Naive B cell (primary cell): ENCODE results near the gene SGK1. TPM values are rescaled to one million over a fixed set of nuclear protein-coding genes. Genes with fewer than 3 reads are reported as not detected.
"Not testable (repeated sequence)": the region's sequence is repeated elsewhere in the genome, so short reads cannot be mapped to it uniquely, and the experiment has no call there.

Experiments used
- ATAC-seq, 2 donors: fragments of 150-1000 bp; cut with Tn5 transposase; 2 replicates each; pipeline ENCODE4 v1.10.0; 2021; ENCODE audit warnings: low read depth in 2 of 2, mild to moderate bottlenecking in 2 of 2, moderate library complexity in 2 of 2
- DNase-seq: peaks from one replicate; pipeline ENCODE4 v3.0.0; 2022
- H3K27ac Mint-ChIP-seq, 6 donors: one replicate each; pipeline ENCODE4 v1.8.0; 2020 to 2022; ENCODE audit warnings: mild to moderate bottlenecking in 6 of 6, mixed read lengths in 6 of 6, moderate library complexity in 5 of 6, inconsistent platforms in 2 of 6
- H3K27me3 Mint-ChIP-seq, 3 donors: one replicate each; pipeline ENCODE4 v1.8.0; 2021 to 2022; ENCODE audit warnings: mixed read lengths in 3 of 3, mild to moderate bottlenecking in 1 of 3
- H3K36me3 Mint-ChIP-seq, 2 donors: one replicate each; pipeline ENCODE4 v1.8.0; 2020 to 2022; ENCODE audit warnings: mixed read lengths in 2 of 2, inconsistent platforms in 1 of 2, mild to moderate bottlenecking in 1 of 2
- H3K4me1 Mint-ChIP-seq, 3 donors: one replicate each; pipeline ENCODE4 v1.8.0; 2020 to 2022; ENCODE audit warnings: mixed read lengths in 3 of 3, inconsistent platforms in 1 of 3, mild to moderate bottlenecking in 1 of 3, moderate library complexity in 1 of 3
- H3K4me3 Mint-ChIP-seq, 8 donors: one replicate each; pipeline ENCODE4 v1.8.0; 2020 to 2022; ENCODE audit warnings: mild to moderate bottlenecking in 8 of 8, mixed read lengths in 8 of 8, moderate library complexity in 8 of 8, inconsistent platforms in 2 of 8
- H3K9me3 Mint-ChIP-seq, 7 donors: one replicate each; pipeline ENCODE4 v1.8.0; 2020 to 2022; ENCODE audit warnings: mixed read lengths in 7 of 7, mild to moderate bottlenecking in 5 of 7, inconsistent platforms in 2 of 7, moderate library complexity in 1 of 7
- polyA plus RNA-seq, 6 donors: library from polyadenylated mRNA; unstranded; fragments of 300-500 nt; fragmentation: Illumina TruSeq; gene quantifications; one replicate each; pipeline ENCODE4 v1.2.3, GENCODE V29; 2021; ENCODE audit warnings: low read depth in 6 of 6

The SGK1 gene
- polyA plus RNA-seq, 6 donors from 2014 or later = 6.6 to 59.1 (median 24.3) TPM

DNA sequence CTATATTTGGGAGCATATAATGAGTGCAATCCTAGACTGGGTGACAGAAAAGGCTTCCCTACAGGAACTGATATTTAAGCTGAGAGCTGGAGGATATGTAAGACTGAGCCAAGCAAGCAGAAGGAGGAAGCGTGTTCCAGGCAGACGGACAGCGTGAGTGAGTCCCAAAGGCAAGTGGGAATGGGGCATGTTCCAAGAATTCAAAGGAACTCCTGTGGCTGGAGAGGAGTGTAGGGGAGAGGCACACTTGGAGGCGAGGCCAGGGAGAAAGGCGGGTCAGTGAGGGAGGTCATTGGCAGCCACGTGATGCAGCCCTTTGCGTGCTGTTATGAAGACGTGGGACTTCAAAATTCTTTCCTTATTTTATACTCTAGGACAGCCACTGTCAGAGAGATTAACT, 27.9 kb upstream of the SGK1 start:
- Mint-ChIP-seq H3K9me3 (peaks cover 0 to 6% (median 0%) of the 10 kb centered on the region in 7 donors), H3K4me1 (peaks cover 3 to 5% (median 5%) of the 10 kb centered on the region in 3 donors), H3K27ac (peak overlapping the region in 3 of 6 donors; percentile 35 to 74 (median 36)), H3K4me3 (no peak overlapping the region), H3K27me3 (no peaks in the 10 kb centered on the region), H3K36me3 (peaks cover 0 to 8% of the 10 kb centered on the region in 2 donors)
- DNase-seq = no peak
- ATAC-seq = no peak

DNA sequence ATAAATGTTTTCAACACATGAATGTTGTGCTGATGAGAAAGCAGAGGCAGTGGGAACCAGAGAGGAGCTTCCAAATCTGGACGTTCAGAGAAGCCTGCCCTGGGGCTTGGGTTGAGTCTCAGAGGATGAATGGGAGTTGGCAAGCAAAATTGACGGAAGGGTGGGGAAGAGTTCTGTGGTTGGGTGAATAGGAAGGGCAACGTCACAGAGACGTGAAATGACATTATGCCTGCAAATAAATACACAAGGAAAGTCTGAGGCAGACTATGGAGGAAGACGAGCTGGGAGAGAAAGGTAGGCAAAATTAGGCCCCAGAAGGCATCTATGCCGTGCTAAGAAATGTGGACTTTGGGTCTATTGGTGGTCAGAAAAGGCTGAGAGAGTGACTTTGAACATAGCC, 25.2 kb upstream of the SGK1 start:
- Mint-ChIP-seq H3K4me1 (peaks cover 5 to 18% (median 11%) of the 10 kb centered on the region in 3 donors), H3K36me3 (peaks cover 0 to 8% of the 10 kb centered on the region in 2 donors), H3K9me3 (peaks cover 0 to 6% (median 0%) of the 10 kb centered on the region in 7 donors), H3K27me3 (no peaks in the 10 kb centered on the region), H3K4me3 (no peak overlapping the region), H3K27ac (peak overlapping the region in 1 of 6 donors; percentile 82)
- no peak for DNase-seq
- ATAC-seq = no peak

DNA sequence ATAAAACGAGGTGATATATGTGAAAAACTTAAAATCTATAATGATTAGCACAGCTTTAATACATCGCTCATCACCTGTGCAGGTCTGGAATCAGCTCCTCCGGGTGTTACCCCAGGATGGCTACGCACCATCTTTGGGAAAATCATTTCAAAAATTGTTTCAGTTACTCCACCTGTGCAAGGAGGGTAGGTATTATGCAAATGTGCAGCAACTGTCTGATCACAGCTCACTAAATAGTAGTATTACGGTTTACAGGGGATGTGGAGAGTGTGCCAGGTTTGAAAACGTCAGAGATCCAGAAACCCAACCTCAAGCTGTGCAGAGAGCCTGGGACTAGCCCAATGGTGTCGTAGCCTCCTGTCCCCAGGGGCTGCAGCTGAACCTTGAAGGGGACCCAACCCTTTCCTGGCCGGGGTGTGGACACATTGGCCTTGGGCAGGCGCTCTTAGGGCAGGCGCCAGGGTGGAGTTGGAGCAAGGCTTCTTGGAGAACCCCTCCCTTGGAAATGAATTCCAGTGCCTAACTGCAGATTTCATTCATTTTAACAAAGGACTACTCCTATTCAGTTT, 24.2 kb upstream of the SGK1 start:
- Mint-ChIP-seq H3K27ac (peak overlapping the region in 1 of 6 donors; percentile 56), H3K4me1 (peaks cover 12 to 27% (median 18%) of the 10 kb centered on the region in 3 donors), H3K36me3 (peaks cover 0 to 8% of the 10 kb centered on the region in 2 donors), H3K27me3 (no peaks in the 10 kb centered on the region), H3K4me3 (no peak overlapping the region), H3K9me3 (peaks cover 0 to 6% (median 0%) of the 10 kb centered on the region in 7 donors)
- DNase-seq (no peak), ATAC-seq (no peak)

DNA sequence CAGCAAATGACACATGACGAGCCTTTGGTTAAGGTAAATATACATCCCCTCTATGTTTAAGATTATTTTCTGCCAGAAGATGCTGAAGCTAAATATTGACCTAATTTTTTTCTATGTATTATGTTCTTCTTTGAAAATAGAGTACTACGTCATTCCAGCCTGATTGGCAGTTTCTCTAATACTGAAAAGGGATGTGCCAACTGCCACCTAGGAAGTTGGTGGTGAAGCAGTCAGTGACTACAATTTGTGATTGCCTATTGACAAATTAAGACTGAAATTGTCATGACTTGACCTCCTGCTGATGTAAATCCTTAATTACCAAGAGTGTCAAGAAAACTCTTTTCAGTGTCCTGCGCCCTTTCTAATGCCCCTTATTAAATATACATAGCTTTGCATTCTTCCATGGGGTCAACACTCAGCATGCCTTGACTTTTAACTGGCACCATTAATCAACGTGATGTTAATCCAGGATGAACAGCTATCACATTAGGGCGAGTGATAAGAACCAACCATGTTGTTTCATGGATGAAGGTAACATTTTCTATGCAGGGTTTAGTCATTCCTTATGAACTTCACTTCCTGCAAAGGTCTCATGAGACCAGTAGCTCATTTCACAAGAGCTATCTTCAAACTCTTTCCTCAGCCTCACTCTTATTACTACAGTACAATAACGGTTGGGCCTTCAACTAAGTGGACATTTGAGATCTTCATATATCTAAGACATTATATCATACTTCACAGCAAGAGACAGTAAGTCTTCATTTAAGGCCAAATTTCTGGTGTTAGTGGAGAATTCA, 22.5 kb upstream of the SGK1 start:
- no peak overlapping the region for H3K27ac Mint-ChIP-seq
- ATAC-seq (no peak), DNase-seq (no peak)
- H3K36me3 Mint-ChIP-seq = peaks cover 0 to 8% of the 10 kb centered on the region in 2 donors
- H3K27me3 Mint-ChIP-seq = no peaks in the 10 kb centered on the region
- peaks cover 0 to 6% (median 0%) of the 10 kb centered on the region in 7 donors for H3K9me3 Mint-ChIP-seq
- H3K4me3 Mint-ChIP-seq = no peak overlapping the region
- peaks cover 12 to 29% (median 12%) of the 10 kb centered on the region in 3 donors for H3K4me1 Mint-ChIP-seq

DNA sequence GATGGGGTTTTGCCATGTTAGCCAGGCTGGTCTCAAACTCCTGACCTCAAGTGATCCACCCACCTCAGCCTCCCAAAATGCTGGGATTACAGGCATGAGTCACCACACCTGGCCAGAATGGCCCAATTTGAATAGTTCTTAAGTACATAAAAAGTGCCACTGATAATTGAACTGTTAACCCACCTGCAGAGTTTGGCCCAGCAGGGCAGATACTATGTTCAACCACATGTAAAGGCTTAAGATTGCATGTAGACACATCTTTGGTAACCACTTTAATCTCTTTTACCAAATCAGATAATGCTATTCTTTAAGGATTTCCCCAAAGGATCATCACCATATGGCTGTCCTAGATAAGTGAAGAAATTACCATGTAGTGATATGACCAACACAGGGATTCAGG, 21.3 kb upstream of the SGK1 start:
- H3K27ac Mint-ChIP-seq = peak overlapping the region in 1 of 6 donors; percentile 3
- no peak for ATAC-seq
- H3K36me3 Mint-ChIP-seq = peaks cover 0 to 8% of the 10 kb centered on the region in 2 donors
- no peak for DNase-seq
- H3K9me3 Mint-ChIP-seq = peaks cover 0 to 6% (median 0%) of the 10 kb centered on the region in 7 donors
- H3K4me1 Mint-ChIP-seq = peaks cover 12 to 29% (median 12%) of the 10 kb centered on the region in 3 donors
- no peak overlapping the region for H3K4me3 Mint-ChIP-seq
- H3K27me3 Mint-ChIP-seq = no peaks in the 10 kb centered on the region

DNA sequence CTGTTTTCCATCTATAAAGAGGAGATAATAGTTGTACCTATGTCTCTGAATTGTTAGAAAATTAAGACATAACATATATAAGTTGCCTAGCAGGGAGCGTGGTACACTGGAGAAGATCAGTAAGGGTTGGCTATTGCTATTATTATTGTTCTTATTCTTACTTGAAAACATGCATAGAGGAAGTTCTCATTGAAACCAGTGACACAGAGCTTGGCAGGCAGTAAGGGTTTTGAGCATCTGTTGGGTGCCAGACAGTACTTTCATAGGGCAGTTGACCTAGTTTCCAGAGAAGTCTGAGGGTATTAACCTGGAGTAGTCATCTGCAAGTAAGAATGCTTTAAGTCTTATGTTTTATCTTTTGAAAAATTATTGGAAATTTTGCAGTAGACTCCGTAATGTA, 13.3 kb upstream of the SGK1 start:
- Mint-ChIP-seq H3K4me1 (no peaks in the 10 kb centered on the region), H3K27me3 (no peaks in the 10 kb centered on the region), H3K27ac (peak overlapping the region in 2 of 6 donors; percentile 16 to 30), H3K36me3 (peaks cover 0 to 4% of the 10 kb centered on the region in 2 donors), H3K9me3 (peaks cover 0 to 6% (median 2%) of the 10 kb centered on the region in 7 donors), H3K4me3 (no peak overlapping the region)
- DNase-seq (no peak), ATAC-seq (no peak)

DNA sequence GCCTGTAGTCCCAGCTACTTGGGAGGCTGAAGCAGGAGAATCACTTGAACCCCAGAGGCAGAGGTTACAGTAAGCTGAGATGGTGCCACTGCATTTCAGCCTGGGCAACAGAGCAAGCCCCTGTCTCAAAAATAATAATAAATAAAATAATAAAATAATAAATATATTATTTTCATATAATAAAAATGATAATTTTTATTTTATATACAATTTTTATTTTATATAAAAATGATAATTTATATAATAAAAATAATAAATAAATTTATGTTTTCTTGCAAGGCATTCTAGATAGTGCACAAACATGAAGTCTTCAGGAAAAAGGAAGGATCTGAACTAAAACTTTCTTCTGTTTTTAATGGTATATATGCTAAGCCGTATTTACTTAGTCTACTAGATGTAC, 12.6 kb upstream of the SGK1 start:
- H3K4me3 Mint-ChIP-seq = no peak overlapping the region
- no peaks in the 10 kb centered on the region for H3K4me1 Mint-ChIP-seq
- H3K9me3 Mint-ChIP-seq = peaks cover 0 to 13% (median 6%) of the 10 kb centered on the region in 7 donors
- H3K36me3 Mint-ChIP-seq = peaks cover 0 to 11% of the 10 kb centered on the region in 2 donors
- DNase-seq = no peak
- no peaks in the 10 kb centered on the region for H3K27me3 Mint-ChIP-seq
- no peak overlapping the region for H3K27ac Mint-ChIP-seq
- ATAC-seq = no peak

DNA sequence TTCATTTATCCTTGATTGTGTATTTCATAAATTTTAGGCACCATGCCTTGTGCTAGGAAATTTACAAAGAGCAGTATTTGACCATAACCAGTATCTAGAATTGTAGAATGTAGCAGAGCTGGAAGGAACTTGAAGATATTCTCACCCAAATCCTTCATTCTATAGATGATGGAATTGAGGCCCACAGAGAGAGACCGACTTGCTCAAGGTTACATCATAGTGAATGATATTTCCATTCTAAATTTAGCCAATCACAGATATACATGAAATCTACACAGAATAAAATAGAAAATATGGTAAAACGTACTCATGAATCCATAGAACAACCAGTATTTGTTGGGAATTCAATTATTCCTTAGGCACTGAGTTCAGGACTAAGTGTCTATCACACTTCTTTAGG, 10.9 kb upstream of the SGK1 start:
- Mint-ChIP-seq H3K4me3 (no peak overlapping the region), H3K36me3 (peaks cover 0 to 13% of the 10 kb centered on the region in 2 donors), H3K4me1 (no peaks in the 10 kb centered on the region), H3K27ac (no peak overlapping the region), H3K27me3 (no peaks in the 10 kb centered on the region), H3K9me3 (peaks cover 0 to 24% (median 9%) of the 10 kb centered on the region in 7 donors)
- ATAC-seq = no peak
- DNase-seq = no peak

DNA sequence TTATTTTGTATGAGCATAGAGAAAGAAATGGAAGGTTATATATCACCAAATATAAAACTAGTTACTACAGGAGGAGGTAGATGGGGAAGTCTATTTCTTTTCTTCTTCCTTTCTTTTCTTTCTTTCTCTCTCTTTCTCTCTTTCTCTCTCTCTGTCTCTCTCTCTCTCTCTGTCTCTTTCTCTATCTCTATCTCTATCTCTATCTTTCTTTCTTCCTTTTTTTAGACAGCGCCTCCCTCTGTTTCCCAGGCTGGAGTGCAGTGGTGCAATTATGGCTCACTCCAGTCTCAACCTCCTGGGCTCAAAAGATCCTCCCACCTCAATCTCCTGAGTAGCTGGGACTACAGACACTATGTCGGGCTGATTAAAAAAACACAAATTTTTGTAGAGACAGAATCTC, 10.2 kb upstream of the SGK1 start:
- no peak for ATAC-seq
- H3K4me3 Mint-ChIP-seq = no peak overlapping the region
- DNase-seq = no peak
- H3K36me3 Mint-ChIP-seq = peaks cover 0 to 13% of the 10 kb centered on the region in 2 donors
- no peaks in the 10 kb centered on the region for H3K4me1 Mint-ChIP-seq
- H3K9me3 Mint-ChIP-seq = peaks cover 0 to 24% (median 9%) of the 10 kb centered on the region in 7 donors
- no peak overlapping the region for H3K27ac Mint-ChIP-seq
- no peaks in the 10 kb centered on the region for H3K27me3 Mint-ChIP-seq

DNA sequence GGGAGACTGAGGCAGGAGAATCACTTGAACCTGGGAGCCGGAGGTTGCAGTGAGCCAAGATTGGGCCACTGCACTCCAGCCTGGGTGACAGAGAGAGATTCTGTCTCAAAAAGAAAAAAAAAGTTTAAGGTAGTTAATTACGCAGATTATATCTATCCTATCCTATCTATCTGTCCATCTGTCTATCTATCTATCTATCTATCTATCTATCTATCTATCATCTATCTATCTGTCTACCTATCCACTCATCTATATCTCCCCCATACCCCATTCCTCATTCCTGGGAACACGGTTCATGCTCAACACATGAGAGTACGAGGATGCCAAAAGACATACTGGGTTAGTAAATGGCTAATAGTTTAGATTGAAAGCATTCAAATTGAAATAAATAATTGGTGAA, 8.3 kb upstream of the SGK1 start:
- H3K4me3 Mint-ChIP-seq, H3K27me3 Mint-ChIP-seq, DNase-seq, H3K4me1 Mint-ChIP-seq, ATAC-seq, H3K27ac Mint-ChIP-seq: not testable (repeated sequence)
- peaks cover 0 to 24% (median 9%) of the 10 kb centered on the region in 7 donors for H3K9me3 Mint-ChIP-seq
- H3K36me3 Mint-ChIP-seq = peaks cover 0 to 13% of the 10 kb centered on the region in 2 donors

DNA sequence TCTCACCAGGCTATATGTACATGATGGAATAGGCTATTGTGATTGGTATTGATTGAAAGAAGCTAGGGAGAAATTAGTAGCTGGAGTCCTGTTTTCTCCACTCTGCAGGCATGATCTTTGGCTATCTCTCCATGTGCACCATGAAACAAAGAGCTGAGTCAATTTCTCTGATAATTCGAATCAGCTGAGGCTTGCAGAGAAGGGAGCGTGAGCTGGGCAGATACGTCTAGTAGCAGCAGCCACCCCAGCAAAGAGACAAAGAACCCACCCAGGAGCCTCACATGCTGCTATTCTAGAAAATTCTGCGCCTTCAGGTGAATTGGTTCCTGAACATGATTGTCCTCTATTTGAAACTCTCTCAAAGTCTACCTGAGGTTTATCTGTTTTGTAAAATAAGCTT, 6.9 kb upstream of the SGK1 start:
- ATAC-seq = no peak
- H3K4me3 Mint-ChIP-seq = no peak overlapping the region
- no peaks in the 10 kb centered on the region for H3K4me1 Mint-ChIP-seq

DNA sequence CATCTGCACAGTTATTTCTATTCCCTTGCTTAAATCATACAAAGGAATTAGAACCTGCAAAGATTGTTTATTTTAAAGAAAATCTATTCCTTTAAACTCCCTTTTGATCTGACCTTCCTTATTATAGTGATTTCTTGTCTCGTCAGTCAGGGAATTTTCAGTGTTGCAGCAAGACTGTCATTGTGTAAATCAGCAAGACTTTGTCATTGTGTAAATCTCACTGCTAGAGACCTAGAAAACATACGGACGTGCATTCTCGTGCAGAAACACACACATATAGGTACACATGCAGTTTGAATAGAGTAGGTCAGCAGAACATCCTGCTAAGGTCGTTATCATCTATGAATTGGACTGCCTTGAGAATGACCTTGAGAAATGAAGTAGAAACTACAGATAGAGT, 6.2 kb upstream of the SGK1 start:
- no peak for DNase-seq
- Mint-ChIP-seq H3K27me3 (peaks cover 0 to under 1% (median 0%) of the 10 kb centered on the region in 3 donors), H3K9me3 (peaks cover 0 to 37% (median 20%) of the 10 kb centered on the region in 7 donors), H3K4me3 (no peak overlapping the region), H3K36me3 (peaks cover 0 to 20% of the 10 kb centered on the region in 2 donors), H3K4me1 (no peaks in the 10 kb centered on the region), H3K27ac (no peak overlapping the region)
- ATAC-seq = no peak

More for the DNA sequence above, 6.9 kb upstream of the SGK1 start:
- no peak overlapping the region for H3K27ac Mint-ChIP-seq
- H3K27me3 Mint-ChIP-seq = no peaks in the 10 kb centered on the region
- peaks cover 0 to 18% of the 10 kb centered on the region in 2 donors for H3K36me3 Mint-ChIP-seq
- no peak for DNase-seq
- H3K9me3 Mint-ChIP-seq = peaks cover 0 to 33% (median 15%) of the 10 kb centered on the region in 7 donors

DNA sequence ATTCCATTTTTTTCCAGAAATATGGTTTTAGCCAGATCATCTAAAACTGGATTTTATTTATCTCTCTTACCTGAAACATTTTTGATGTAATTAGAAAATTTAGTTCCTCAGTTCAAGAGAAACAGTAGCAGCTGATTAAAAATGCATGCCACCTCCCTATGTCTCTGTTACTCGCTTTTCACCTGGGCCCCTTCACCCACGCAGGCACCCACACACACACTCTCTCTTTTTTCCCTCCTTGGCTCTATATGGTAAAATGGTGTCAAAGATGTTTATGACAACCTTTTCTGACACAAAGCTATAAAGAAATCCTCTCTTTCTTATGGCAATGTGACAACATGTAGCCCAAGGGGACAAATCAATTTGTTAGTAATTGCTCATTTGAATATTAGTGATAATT, 5.8 kb upstream of the SGK1 start:
- ATAC-seq (no peak), DNase-seq (no peak)
- H3K4me1 Mint-ChIP-seq = no peaks in the 10 kb centered on the region
- peaks cover 0 to 5% (median 4%) of the 10 kb centered on the region in 3 donors for H3K27me3 Mint-ChIP-seq
- H3K9me3 Mint-ChIP-seq = peaks cover 0 to 37% (median 24%) of the 10 kb centered on the region in 7 donors
- H3K27ac Mint-ChIP-seq = no peak overlapping the region
- no peak overlapping the region for H3K4me3 Mint-ChIP-seq
- peaks cover 0 to 20% of the 10 kb centered on the region in 2 donors for H3K36me3 Mint-ChIP-seq

DNA sequence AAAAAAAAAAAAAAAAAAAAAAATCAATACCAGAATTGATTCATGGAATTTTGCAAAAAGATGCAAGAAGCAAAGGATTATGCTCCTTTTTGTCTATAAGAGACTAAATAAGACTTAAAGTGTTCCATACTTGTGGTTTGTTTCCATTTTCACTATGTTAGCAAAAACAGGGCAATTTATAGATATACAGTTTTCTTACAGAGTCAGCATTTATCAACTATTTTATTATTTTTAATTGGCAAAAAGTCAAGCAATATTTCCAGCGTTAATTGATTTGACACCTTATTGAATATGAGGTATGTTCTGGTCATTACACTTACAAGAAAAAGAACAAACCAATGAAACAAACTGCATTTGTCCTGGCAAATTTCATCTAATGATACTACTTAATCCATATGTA, 5.4 kb upstream of the SGK1 start:
- Mint-ChIP-seq H3K36me3 (peaks cover 0 to 20% of the 10 kb centered on the region in 2 donors), H3K27me3 (peaks cover 3 to 8% (median 7%) of the 10 kb centered on the region in 3 donors), H3K4me1 (peaks cover under 1 to 1% (median under 1%) of the 10 kb centered on the region in 3 donors), H3K4me3 (no peak overlapping the region), H3K27ac (no peak overlapping the region), H3K9me3 (peaks cover 0 to 37% (median 24%) of the 10 kb centered on the region in 7 donors)
- DNase-seq (no peak), ATAC-seq (no peak)
